BE2C (cell line): ENCODE results near the gene CHID1.

Experiments
- DNase-seq: peaks from one replicate; pipeline ENCODE4 v3.0.0-alpha.2; 2020
- H3K27me3 ChIP-seq: fragments of 250-450 bp; sonication (Bioruptor Pico); 2 replicates; pipeline ENCODE4 v1.5.1; 2020; ENCODE audit warnings: mild to moderate bottlenecking
- H3K36me3 ChIP-seq: fragments of 250-450 bp; sonication (Bioruptor Pico); 2 replicates; pipeline ENCODE4 v1.5.1; 2020; ENCODE audit warnings: mild to moderate bottlenecking
- H3K4me1 ChIP-seq: fragments of 250-450 bp; sonication (Bioruptor Pico); 2 replicates; pipeline ENCODE4 v1.5.1; 2020
- H3K4me3 ChIP-seq: 2 replicates; pipeline ENCODE4 v1.5.1; 2011; ENCODE audit warnings: low read depth, low read length
- H3K9me3 ChIP-seq: fragments of 250-450 bp; sonication (Bioruptor Pico); 2 replicates; pipeline ENCODE4 v1.5.1; 2020
- TF ChIP-seq, protein P1 (sequence below): IDR thresholded peaks from 2 replicates; pipeline ENCODE4 v1.5.1; 2012; ENCODE audit warnings: mild to moderate bottlenecking, low read depth, low read length

Gene CHID1

DNA sequence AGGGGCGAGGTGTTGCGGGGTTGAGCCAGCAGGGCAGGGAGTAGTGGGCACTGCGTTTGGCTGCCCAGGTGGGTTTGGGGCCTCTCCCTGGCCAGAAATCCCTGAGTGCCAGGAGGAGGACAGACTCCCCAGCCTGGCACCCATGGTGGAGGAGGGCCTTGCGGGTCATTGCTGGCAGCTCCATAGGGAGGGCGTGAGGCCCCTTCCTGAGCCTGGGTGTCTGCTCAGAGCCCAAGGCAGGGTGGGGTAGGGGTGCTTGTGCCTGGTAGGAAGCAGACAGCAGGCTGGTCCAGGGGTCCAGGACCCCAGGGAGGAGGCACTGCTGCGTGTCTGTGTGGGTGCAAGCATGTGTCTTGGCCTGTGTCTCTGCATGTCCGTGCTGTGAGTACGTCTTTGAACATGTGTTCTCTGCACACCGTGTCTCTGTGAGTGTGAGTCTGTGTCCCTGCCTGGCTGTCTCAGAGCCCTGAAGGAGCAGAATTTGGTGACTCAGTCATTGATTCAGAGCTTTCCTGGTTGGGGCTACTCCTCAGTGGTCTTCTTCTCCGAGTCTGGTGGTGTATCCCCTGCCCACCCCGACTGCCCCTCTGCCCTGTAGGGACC lies 64.0 kb downstream of the CHID1 start:
- Histone ChIP-seq H3K4me3 (no peak overlapping the region), H3K9me3 (no peaks in the 10 kb centered on the region), H3K36me3 (no peaks in the 10 kb centered on the region), H3K4me1 (peaks cover 8% of the 10 kb centered on the region), H3K27me3 (no peaks in the 10 kb centered on the region; the same call in 1 of the 2 replicates)
- DNase-seq = no peak
- TF ChIP-seq, protein P1, sequence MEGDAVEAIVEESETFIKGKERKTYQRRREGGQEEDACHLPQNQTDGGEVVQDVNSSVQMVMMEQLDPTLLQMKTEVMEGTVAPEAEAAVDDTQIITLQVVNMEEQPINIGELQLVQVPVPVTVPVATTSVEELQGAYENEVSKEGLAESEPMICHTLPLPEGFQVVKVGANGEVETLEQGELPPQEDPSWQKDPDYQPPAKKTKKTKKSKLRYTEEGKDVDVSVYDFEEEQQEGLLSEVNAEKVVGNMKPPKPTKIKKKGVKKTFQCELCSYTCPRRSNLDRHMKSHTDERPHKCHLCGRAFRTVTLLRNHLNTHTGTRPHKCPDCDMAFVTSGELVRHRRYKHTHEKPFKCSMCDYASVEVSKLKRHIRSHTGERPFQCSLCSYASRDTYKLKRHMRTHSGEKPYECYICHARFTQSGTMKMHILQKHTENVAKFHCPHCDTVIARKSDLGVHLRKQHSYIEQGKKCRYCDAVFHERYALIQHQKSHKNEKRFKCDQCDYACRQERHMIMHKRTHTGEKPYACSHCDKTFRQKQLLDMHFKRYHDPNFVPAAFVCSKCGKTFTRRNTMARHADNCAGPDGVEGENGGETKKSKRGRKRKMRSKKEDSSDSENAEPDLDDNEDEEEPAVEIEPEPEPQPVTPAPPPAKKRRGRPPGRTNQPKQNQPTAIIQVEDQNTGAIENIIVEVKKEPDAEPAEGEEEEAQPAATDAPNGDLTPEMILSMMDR = no peak

DNA sequence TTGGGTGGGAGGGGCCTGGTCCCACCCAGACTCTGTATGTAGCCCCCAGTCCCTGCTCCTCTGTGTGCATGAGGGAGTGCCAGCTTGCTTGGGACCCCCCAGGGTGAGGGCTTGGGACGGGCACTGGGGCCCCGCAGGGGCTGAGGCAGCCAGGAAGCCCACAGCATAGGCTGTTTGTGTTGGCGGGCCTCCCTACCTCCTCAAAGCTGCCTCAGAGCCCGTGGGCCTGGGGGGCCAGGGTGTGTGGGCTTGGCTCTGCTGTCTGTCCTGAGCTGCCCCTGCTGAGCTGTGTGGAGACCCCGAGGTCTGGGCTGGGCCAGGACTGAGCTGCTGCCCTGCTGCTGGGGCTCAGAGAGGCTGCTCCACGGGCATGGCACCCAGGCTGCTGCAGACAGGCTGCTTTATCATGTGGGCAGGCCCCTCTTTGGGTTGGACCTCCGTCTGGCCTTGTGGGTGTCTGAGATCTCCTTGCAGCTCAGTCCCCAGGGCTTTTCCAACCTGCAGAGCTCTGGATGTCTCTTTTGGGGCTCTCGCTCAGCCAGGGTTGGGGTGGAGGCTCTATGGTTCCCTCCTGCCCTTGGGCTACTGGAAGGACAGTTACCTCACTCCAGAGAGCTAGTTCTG lies 64.6 kb downstream of the CHID1 start:
- Histone ChIP-seq H3K4me1 (peaks cover 8% of the 10 kb centered on the region), H3K9me3 (no peaks in the 10 kb centered on the region), H3K36me3 (no peaks in the 10 kb centered on the region), H3K4me3 (no peak overlapping the region), H3K27me3 (no peaks in the 10 kb centered on the region; the same call in 1 of the 2 replicates)
- TF ChIP-seq, protein P1 = no peak
- no peak for DNase-seq

GRCh38 chr11:844693-845644 lies 65.6 kb downstream of the CHID1 start:
- TF ChIP-seq, protein P1 = no peak
- peaks cover 8% of the 10 kb centered on the region for H3K4me1 ChIP-seq
- no peak overlapping the region; the same call in 1 of the 2 replicates for H3K4me3 ChIP-seq
- DNase-seq = peak; percentile 74
- no peaks in the 10 kb centered on the region for H3K9me3 ChIP-seq
- peaks cover 2% of the 10 kb centered on the region for H3K36me3 ChIP-seq
- H3K27me3 ChIP-seq = no peaks in the 10 kb centered on the region

DNA sequence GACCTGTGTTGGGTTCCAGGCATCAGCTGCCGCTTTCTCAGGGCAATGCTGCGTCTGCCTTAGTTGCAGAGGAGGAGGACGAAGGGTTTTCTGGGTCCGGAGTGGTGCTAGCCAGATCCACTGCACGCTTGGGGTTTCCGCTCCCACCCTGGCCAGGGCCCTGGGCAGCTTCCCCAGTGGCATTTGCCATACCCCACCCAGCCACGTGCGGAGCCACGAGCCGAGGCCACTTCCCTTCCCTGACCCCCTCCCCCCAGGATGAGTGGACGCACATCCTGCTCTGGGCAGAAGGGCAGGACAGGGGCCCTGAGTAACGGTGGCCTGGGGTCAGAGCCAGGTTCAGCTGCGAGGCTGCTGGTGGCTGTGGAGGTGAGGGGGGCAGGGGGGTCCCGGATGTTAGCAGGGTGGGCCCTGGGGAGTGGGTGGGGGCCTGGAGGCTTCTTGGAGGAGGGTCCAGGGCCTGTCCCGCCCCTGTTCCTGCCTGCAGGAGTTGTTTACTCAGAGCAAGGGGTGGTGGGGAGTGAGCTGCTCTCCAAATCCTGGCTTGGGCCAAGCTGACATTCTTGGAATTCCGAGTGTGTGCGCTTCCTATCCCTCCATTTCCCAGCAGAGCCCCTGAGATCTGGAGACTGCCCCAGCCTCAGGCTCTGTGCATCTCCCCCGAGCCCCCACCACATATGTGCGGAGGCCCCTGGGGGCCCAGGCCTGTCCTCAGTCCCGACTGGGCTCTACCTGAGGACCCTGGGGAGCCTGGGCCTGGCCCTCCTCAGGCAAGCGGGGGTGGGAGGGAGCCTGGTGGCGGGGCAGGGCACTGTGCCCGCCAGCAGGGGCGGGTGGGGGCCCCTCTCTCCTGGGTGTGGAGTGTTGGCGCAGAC lies 66.6 kb downstream of the CHID1 start:
- Histone ChIP-seq H3K4me3 (peak overlapping the region; percentile 77), H3K27me3 (no peaks in the 10 kb centered on the region), H3K4me1 (peaks cover 8% of the 10 kb centered on the region), H3K36me3 (peaks cover 9% of the 10 kb centered on the region), H3K9me3 (no peaks in the 10 kb centered on the region)
- TF ChIP-seq, protein P1 = no peak
- no peak for DNase-seq

DNA sequence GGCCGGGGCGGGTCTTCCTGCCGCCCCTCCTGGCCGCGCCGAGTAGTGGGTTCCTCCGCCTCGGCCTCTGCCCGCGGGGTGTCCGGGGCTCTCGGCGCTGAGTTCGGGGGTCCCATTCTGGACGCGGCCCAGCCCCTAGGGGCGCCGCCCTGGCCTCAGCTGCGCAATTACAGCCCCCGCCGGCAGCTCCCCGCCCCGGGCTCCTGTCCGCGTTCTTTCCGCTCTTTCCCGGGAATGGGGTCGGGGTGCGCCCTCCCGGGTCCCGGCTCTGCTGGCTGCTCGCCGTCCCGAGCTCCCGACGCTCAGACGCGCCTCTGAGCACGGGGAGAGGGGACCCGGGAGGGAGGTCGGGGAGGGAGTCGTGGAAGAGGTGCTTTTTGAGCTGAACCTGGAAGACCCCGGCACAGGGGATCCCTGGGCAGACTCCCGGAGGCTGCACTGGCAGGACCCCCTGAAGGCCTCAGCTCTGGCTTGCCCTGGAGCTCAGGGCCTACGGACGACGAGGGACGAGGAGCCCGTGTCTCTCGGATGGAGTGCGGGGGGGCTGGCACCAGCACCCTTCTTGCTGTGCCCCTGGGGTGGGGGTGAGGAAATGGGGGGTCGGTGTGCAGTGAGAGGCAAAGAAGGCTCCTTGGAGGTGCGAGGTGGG lies 67.4 kb downstream of the CHID1 start:
- TF ChIP-seq, protein P1 = no peak
- peaks cover 16% of the 10 kb centered on the region for H3K36me3 ChIP-seq
- no peak for DNase-seq
- peak overlapping the region; percentile 77 for H3K4me3 ChIP-seq
- no peaks in the 10 kb centered on the region for H3K27me3 ChIP-seq
- H3K4me1 ChIP-seq = peaks cover 3% of the 10 kb centered on the region
- no peaks in the 10 kb centered on the region for H3K9me3 ChIP-seq
